PC-9 (cell line): ENCODE results near the gene NLGN2. TPM values are rescaled to one million over a fixed set of nuclear protein-coding genes. Genes with fewer than 3 reads are reported as not detected.

ENCODE experiments used
- BruUV-seq: library from RNA; stranded (reverse); fragments of 400-500 nt; replicated peaks from 2 replicates; lab custom pipeline; 2021; lab: Mats Ljungman, UMichigan
- CTCF ChIA-PET: fragments of 300-600 bp; sonication (Branson Sonifier 250); formaldehyde crosslinking; loops from one replicate; lab custom pipeline; 2022; ENCODE audit warnings: antibody characterized with exemption; lab: Charles Lee
- POLR2A ChIA-PET: fragments of 300-600 bp; sonication (Branson Sonifier 250); formaldehyde crosslinking; loops from one replicate; lab custom pipeline; 2022; ENCODE audit warnings: antibody characterized with exemption; ENCODE audit not compliant: unreplicated experiment; lab: Charles Lee
- DNase-seq, 2 experiments: peaks; one replicate each; pipeline versions ENCODE4 v3.0.0 to v3.0.0-alpha.2; 2015 to 2022; ENCODE audit warnings: mixed read lengths in 1 of 2
- H2AFZ ChIP-seq: fragments of 200-600 bp; sonication (generic); 2 replicates; pipeline ENCODE4 v1.8.1; 2017; ENCODE audit warnings: antibody characterized with exemption
- H3F3A ChIP-seq: fragments of 200-600 bp; sonication (generic); 2 replicates; pipeline ENCODE4 v1.8.1; 2017; ENCODE audit warnings: antibody characterized with exemption, mild to moderate bottlenecking, low read depth; ENCODE audit not compliant: insufficient read depth
- H3K27ac ChIP-seq: fragments of 200-600 bp; sonication (generic); 2 replicates; pipeline ENCODE4 v1.6.1; 2016; ENCODE audit warnings: mixed run types
- H3K27me3 ChIP-seq: fragments of 200-600 bp; sonication (generic); 2 replicates; pipeline ENCODE4 v1.6.1; 2016; ENCODE audit warnings: low read depth, mixed run types; ENCODE audit not compliant: insufficient read depth
- H3K36me3 ChIP-seq: fragments of 200-600 bp; sonication (generic); 2 replicates; pipeline ENCODE4 v1.6.1; 2016; ENCODE audit warnings: low read depth, mixed run types
- H3K4me1 ChIP-seq: fragments of 200-600 bp; sonication (generic); replicated peaks from 2 replicates; pipeline ENCODE4 v1.6.1; 2016; ENCODE audit warnings: mixed run types; ENCODE audit not compliant: insufficient read depth
- H3K4me2 ChIP-seq: fragments of 200-600 bp; sonication (generic); 2 replicates; pipeline ENCODE4 v1.6.1; 2017; ENCODE audit warnings: mixed run types
- H3K4me3 ChIP-seq: fragments of 200-600 bp; sonication (generic); 2 replicates; pipeline ENCODE4 v1.6.1; 2016; ENCODE audit warnings: mixed run types
- H3K79me2 ChIP-seq: fragments of 200-600 bp; sonication (generic); 2 replicates; pipeline ENCODE4 v1.6.1; 2017; ENCODE audit warnings: low read depth, mixed run types
- H3K9me2 ChIP-seq: fragments of 200-600 bp; sonication (generic); 2 replicates; pipeline ENCODE4 v1.8.1; 2017; ENCODE audit warnings: mild to moderate bottlenecking; ENCODE audit not compliant: insufficient read depth
- H3K9me3 ChIP-seq: fragments of 200-600 bp; sonication (generic); 2 replicates; pipeline ENCODE4 v1.8.1; 2016; ENCODE audit warnings: low read depth; ENCODE audit not compliant: insufficient read depth
- H4K20me1 ChIP-seq: fragments of 200-600 bp; sonication (generic); 2 replicates; pipeline ENCODE4 v1.8.1; 2017; ENCODE audit not compliant: insufficient read depth
- EZH2 ChIP-seq: fragments of 200-600 bp; sonication (generic); IDR thresholded peaks from 2 replicates; pipeline ENCODE4 v1.8.0; 2017; ENCODE audit warnings: antibody characterized with exemption, low read depth
- intact Hi-C: fragments of 100-400 bp; cut with micrococcal nuclease; formaldehyde crosslinking; loops from one replicate; pipeline ENCODE4 v1.10.0; 2022; ENCODE audit not compliant: unreplicated experiment
- total RNA-seq: library from RNA; stranded (reverse); gene quantifications from 2 replicates; pipeline ENCODE4 v1.2.3, GENCODE V29; 2021
- TF ChIP-seq, protein P1 (sequence below): fragments of 200-600 bp; sonication (generic); conservative IDR thresholded peaks from 2 replicates; pipeline ENCODE4 v1.6.1; 2017; ENCODE audit warnings: mixed run types, antibody characterized with exemption, mild to moderate bottlenecking, moderate library complexity

The NLGN2 gene
- total RNA-seq, 1 experiment from 2014 or later = 86.3 TPM

GRCh38 chr17:7464081-7464480 is 56.4 kb downstream of the NLGN2 start:
- intact Hi-C loops = no loop called here
- H3K4me1 ChIP-seq = no peaks in the 10 kb centered on the region
- H3K27ac ChIP-seq = no peak overlapping the region
- no peaks in the 10 kb centered on the region for H3K9me2 ChIP-seq
- TF ChIP-seq EZH2 = no peak
- TF ChIP-seq, protein P1, sequence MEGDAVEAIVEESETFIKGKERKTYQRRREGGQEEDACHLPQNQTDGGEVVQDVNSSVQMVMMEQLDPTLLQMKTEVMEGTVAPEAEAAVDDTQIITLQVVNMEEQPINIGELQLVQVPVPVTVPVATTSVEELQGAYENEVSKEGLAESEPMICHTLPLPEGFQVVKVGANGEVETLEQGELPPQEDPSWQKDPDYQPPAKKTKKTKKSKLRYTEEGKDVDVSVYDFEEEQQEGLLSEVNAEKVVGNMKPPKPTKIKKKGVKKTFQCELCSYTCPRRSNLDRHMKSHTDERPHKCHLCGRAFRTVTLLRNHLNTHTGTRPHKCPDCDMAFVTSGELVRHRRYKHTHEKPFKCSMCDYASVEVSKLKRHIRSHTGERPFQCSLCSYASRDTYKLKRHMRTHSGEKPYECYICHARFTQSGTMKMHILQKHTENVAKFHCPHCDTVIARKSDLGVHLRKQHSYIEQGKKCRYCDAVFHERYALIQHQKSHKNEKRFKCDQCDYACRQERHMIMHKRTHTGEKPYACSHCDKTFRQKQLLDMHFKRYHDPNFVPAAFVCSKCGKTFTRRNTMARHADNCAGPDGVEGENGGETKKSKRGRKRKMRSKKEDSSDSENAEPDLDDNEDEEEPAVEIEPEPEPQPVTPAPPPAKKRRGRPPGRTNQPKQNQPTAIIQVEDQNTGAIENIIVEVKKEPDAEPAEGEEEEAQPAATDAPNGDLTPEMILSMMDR = no peak
- H3K27me3 ChIP-seq = no peaks in the 10 kb centered on the region
- DNase-seq = no peak
- no peak overlapping the region for H3K4me2 ChIP-seq
- H3K79me2 ChIP-seq = no peaks in the 10 kb centered on the region
- ChIA-PET CTCF (interaction anchor here (0.6 kb wide), 1 partner anchor 40 kb away, joined by 4 read pairs; no protein-coding TSS in a partner anchor), POLR2A (interaction anchor here (0.6 kb wide), 1 partner anchor 87 kb away, joined by 4 read pairs; no protein-coding TSS in a partner anchor)
- no peaks in the 10 kb centered on the region for H4K20me1 ChIP-seq
- no peak overlapping the region for H2AFZ ChIP-seq
- no TSS peak for BruUV-seq
- H3K9me3 ChIP-seq = no peaks in the 10 kb centered on the region
- H3F3A ChIP-seq = no peaks in the 10 kb centered on the region
- no peak overlapping the region for H3K4me3 ChIP-seq
- no peaks in the 10 kb centered on the region for H3K36me3 ChIP-seq

DNA sequence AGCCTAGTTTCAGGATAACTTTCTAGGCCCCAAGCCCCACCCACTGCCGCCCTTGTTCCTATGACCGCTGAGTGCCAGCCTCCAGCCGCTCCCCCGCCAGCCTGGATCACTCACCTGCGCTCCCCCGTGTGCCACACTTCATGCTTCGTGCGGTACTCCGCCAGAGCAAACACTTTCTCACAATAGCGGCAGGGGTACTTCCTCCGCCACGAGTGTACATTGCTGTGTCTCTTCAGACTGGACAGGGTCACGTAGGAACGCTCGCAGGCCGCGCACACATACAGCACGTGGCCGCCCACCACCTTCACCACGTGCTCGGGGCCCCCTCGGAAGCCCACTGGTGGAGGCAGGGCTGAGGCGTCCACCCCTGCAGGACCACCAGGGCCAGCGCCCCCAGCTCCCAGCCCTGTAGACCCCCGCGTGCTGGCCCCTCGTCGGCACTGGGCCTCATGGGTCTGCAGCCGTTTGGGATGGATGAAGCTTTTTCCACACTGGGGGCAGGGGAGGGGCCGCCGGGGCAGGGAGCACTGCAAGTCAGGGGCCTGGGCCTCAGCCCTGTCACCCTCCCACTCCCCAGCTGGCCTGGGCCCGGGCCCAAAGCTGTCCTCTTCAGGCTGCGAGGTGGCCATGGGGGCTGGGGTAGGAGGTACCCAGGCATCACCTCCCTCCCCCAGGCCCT is 58.1 kb downstream of the NLGN2 start:
- TF ChIP-seq EZH2 = no peak
- TF ChIP-seq, protein P1 = no peak
- no peaks in the 10 kb centered on the region for H3K9me2 ChIP-seq
- H3K4me3 ChIP-seq = no peak overlapping the region
- H3K4me1 ChIP-seq = no peaks in the 10 kb centered on the region
- no peaks in the 10 kb centered on the region for H3K9me3 ChIP-seq
- no peak overlapping the region for H3K4me2 ChIP-seq
- H3F3A ChIP-seq = no peaks in the 10 kb centered on the region
- no TSS peak for BruUV-seq
- POLR2A ChIA-PET = no interaction called here
- H3K27me3 ChIP-seq = no peaks in the 10 kb centered on the region
- no peaks in the 10 kb centered on the region for H3K36me3 ChIP-seq
- DNase-seq = no peak
- intact Hi-C loops = no loop called here
- CTCF ChIA-PET = no interaction called here
- H4K20me1 ChIP-seq = no peaks in the 10 kb centered on the region
- no peaks in the 10 kb centered on the region for H3K79me2 ChIP-seq
- H3K27ac ChIP-seq = no peak overlapping the region
- no peak overlapping the region for H2AFZ ChIP-seq

GRCh38 chr17:7466318-7466638 is 58.6 kb downstream of the NLGN2 start:
- intact Hi-C loops = no loop called here
- BruUV-seq = no TSS peak
- Histone ChIP-seq H3K36me3 (no peaks in the 10 kb centered on the region), H3K4me3 (no peak overlapping the region), H3K27ac (no peak overlapping the region), H3K27me3 (no peaks in the 10 kb centered on the region), H3F3A (no peaks in the 10 kb centered on the region), H3K9me3 (no peaks in the 10 kb centered on the region), H3K79me2 (no peaks in the 10 kb centered on the region), H2AFZ (no peak overlapping the region), H3K4me1 (no peaks in the 10 kb centered on the region), H4K20me1 (no peaks in the 10 kb centered on the region), H3K4me2 (no peak overlapping the region), H3K9me2 (no peaks in the 10 kb centered on the region)
- ChIA-PET CTCF (no interaction called here), POLR2A (no interaction called here)
- DNase-seq = no peak
- no peak for TF ChIP-seq EZH2
- TF ChIP-seq, protein P1 = no peak
